ENCODE measurements around the gene FOXP4. TPM values are rescaled to one million over a fixed set of nuclear protein-coding genes. Genes with fewer than 3 reads are reported as not detected.

The FOXP4 gene
- total RNA-seq, 1 donor from 2014 or later: 22.4 TPM

- TF ChIP-seq CTCF (IDR thresholded peaks at IDR 0.05; ENCODE audit: insufficient read depth, low read length, poor library complexity, severe bottlenecking): no peak
- Histone ChIP-seq H3K27me3 (ENCODE audit: control insufficient read depth, insufficient read depth, low read length) (no peaks in the 10 kb centered on the region), H3K36me3 (ENCODE audit: control insufficient read depth, insufficient read depth, low read length) (no peaks in the 10 kb centered on the region), H3K4me3 (ENCODE audit: low read depth, low read length) (no peak overlapping the region)
- DNase-seq (ENCODE audit: low read depth): no peak
Observed at GRCh38 chr6:41649596-41649995, 103.4 kb downstream of the FOXP4 start.

GRCh38 chr6:41650120-41650519 lies 103.9 kb downstream of the FOXP4 start:
- Histone ChIP-seq H3K4me3 (ENCODE audit: low read depth, low read length) (no peak overlapping the region), H3K36me3 (ENCODE audit: control insufficient read depth, insufficient read depth, low read length) (no peaks in the 10 kb centered on the region), H3K27me3 (ENCODE audit: control insufficient read depth, insufficient read depth, low read length) (no peaks in the 10 kb centered on the region)
- TF ChIP-seq CTCF (IDR thresholded peaks at IDR 0.05; ENCODE audit: insufficient read depth, low read length, poor library complexity, severe bottlenecking): no peak
- no peak for DNase-seq (ENCODE audit: low read depth)

GRCh38 chr6:41651246-41651961 lies 105.2 kb downstream of the FOXP4 start:
- no peak for TF ChIP-seq CTCF (IDR thresholded peaks at IDR 0.05; ENCODE audit: insufficient read depth, low read length, poor library complexity, severe bottlenecking)
- no peaks in the 10 kb centered on the region for H3K36me3 ChIP-seq (ENCODE audit: control insufficient read depth, insufficient read depth, low read length)
- no peak overlapping the region for H3K4me3 ChIP-seq (ENCODE audit: low read depth, low read length)
- peaks cover 2% of the 10 kb centered on the region for H3K27me3 ChIP-seq (ENCODE audit: control insufficient read depth, insufficient read depth, low read length)
- no peak for DNase-seq (ENCODE audit: low read depth)

Other genes with a start within 250 kb of the FOXP4 start
- gene NCR2, start 210.8 kb upstream of the FOXP4 start, total RNA-seq: not detected in 2 replicates
- gene MDFI, start 92.1 kb downstream of the FOXP4 start, total RNA-seq: 84.6 and 99.6 TPM in 2 replicates
- 3.8 and 5.1 TPM in 2 replicates for gene TFEB, start 189.2 kb downstream of the FOXP4 start, total RNA-seq
- gene PGC, start 201.0 kb downstream of the FOXP4 start, total RNA-seq: not detected in 2 replicates
- 2.1 and 4.0 TPM in 2 replicates for gene FRS3, start 233.5 kb downstream of the FOXP4 start, total RNA-seq
- gene PRICKLE4, start 234.4 kb downstream of the FOXP4 start, total RNA-seq: not detected in 2 replicates
- 125 and 143 TPM in 2 replicates for gene TOMM6, start 241.3 kb downstream of the FOXP4 start, total RNA-seq